Nephron (organoid): ENCODE data around the gene ABCB11.
"Not testable (repeated sequence)": the region's sequence is repeated elsewhere in the genome, so short reads cannot be mapped to it uniquely, and the experiment has no call there.

Experiments used
- H3K27ac Mint-ChIP-seq, 3 experiments: 2 replicates each; pipeline ENCODE4 v1.8.0; 2020; ENCODE audit warnings: mixed read lengths in 3 of 3, mild to moderate bottlenecking in 2 of 3, moderate library complexity in 1 of 3
- H3K27me3 Mint-ChIP-seq: 2 replicates; pipeline ENCODE4 v1.8.0; 2021; ENCODE audit warnings: low read depth, mild to moderate bottlenecking, moderate library complexity, mixed read lengths
- H3K36me3 Mint-ChIP-seq: 2 replicates; pipeline ENCODE4 v1.8.0; 2020; ENCODE audit warnings: low read depth, mixed read lengths
- H3K4me1 Mint-ChIP-seq: 2 replicates; pipeline ENCODE4 v1.8.0; 2020; ENCODE audit warnings: mixed read lengths
- H3K4me3 Mint-ChIP-seq, 3 experiments: 2 replicates each; pipeline ENCODE4 v1.8.0; 2020; ENCODE audit warnings: mild to moderate bottlenecking in 3 of 3, mixed read lengths in 3 of 3, moderate library complexity in 2 of 3
- H3K9me3 Mint-ChIP-seq: 2 replicates; pipeline ENCODE4 v1.8.0; 2020; ENCODE audit warnings: mixed read lengths
- CTCF ChIP-seq, 3 experiments: fragments of 200-600 bp; sonication (generic); IDR thresholded peaks; one replicate each; pipeline ENCODE4 v1.5.0; 2021; ENCODE audit warnings: antibody characterized with exemption in 3 of 3; ENCODE audit not compliant: unreplicated experiment in 3 of 3

Gene ABCB11

GRCh38 chr2:168939918-168940317 lies 91.2 kb downstream of the ABCB11 start:
- Mint-ChIP-seq H3K27ac (no peak overlapping the region), H3K9me3 (no peaks in the 10 kb centered on the region), H3K27me3 (no peaks in the 10 kb centered on the region), H3K4me1 (no peaks in the 10 kb centered on the region), H3K4me3 (no peak overlapping the region), H3K36me3 (no peaks in the 10 kb centered on the region)
- no peak for TF ChIP-seq CTCF (IDR thresholded peaks at IDR 0.05; ENCODE audit: unreplicated experiment in 3 of 3)

DNA sequence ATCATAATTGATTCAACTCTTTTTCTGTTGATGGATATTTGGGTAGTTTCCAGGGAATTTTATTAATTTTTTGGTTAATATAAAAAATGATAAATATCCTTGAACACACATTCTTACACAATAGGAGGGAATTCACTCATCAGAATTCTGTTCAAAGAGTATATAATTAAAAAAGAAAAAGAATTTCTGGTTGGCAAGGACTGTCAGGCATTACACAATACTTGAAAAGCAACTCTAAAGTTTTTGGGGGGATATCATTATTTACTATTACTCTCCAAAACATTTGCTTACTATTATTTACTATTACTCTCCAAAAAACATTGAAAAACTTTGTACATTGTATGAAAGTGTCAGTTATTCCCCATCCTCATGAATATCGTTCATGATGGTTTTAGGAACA lies 92.1 kb downstream of the ABCB11 start:
- Mint-ChIP-seq H3K4me3 (no peak overlapping the region), H3K9me3 (no peaks in the 10 kb centered on the region), H3K27ac (no peak overlapping the region), H3K36me3 (no peaks in the 10 kb centered on the region), H3K27me3 (no peaks in the 10 kb centered on the region), H3K4me1 (no peaks in the 10 kb centered on the region)
- no peak for TF ChIP-seq CTCF (IDR thresholded peaks at IDR 0.05; ENCODE audit: unreplicated experiment in 3 of 3)

- Mint-ChIP-seq H3K4me1 (no peaks in the 10 kb centered on the region), H3K4me3 (no peak overlapping the region), H3K27ac (no peak overlapping the region)
Measured at GRCh38 chr2:168935810-168936581, 95.1 kb downstream of the ABCB11 start.

GRCh38 chr2:168934826-168935225 lies 96.3 kb downstream of the ABCB11 start:
- Mint-ChIP-seq H3K4me1 (no peaks in the 10 kb centered on the region), H3K36me3 (no peaks in the 10 kb centered on the region), H3K4me3 (no peak overlapping the region), H3K27me3 (no peaks in the 10 kb centered on the region), H3K9me3 (no peaks in the 10 kb centered on the region), H3K27ac (no peak overlapping the region)
- no peak for TF ChIP-seq CTCF (IDR thresholded peaks at IDR 0.05; ENCODE audit: unreplicated experiment in 3 of 3)

More at GRCh38 chr2:168935810-168936581, 95.1 kb downstream of the ABCB11 start:
- no peak for TF ChIP-seq CTCF (IDR thresholded peaks at IDR 0.05; ENCODE audit: unreplicated experiment in 3 of 3)
- Mint-ChIP-seq H3K27me3 (no peaks in the 10 kb centered on the region), H3K9me3 (no peaks in the 10 kb centered on the region), H3K36me3 (no peaks in the 10 kb centered on the region)

- H3K36me3 Mint-ChIP-seq, H3K4me1 Mint-ChIP-seq, H3K9me3 Mint-ChIP-seq, H3K27me3 Mint-ChIP-seq, H3K4me3 Mint-ChIP-seq, H3K27ac Mint-ChIP-seq: not testable (repeated sequence)
Measured at GRCh38 chr2:168932174-168932573, 99.0 kb downstream of the ABCB11 start.

GRCh38 chr2:168930242-168930641 lies 100.9 kb downstream of the ABCB11 start:
- H3K4me1 Mint-ChIP-seq: peaks cover 5% of the 10 kb centered on the region
- H3K36me3 Mint-ChIP-seq: no peaks in the 10 kb centered on the region
- no peak for TF ChIP-seq CTCF (IDR thresholded peaks at IDR 0.05; ENCODE audit: unreplicated experiment in 3 of 3)
- no peak overlapping the region for H3K27ac Mint-ChIP-seq
- no peak overlapping the region for H3K4me3 Mint-ChIP-seq
- H3K27me3 Mint-ChIP-seq: no peaks in the 10 kb centered on the region
- no peaks in the 10 kb centered on the region for H3K9me3 Mint-ChIP-seq
